Keratinocyte (primary cell): ENCODE data around the gene THAP9. TPM values are rescaled to one million over a fixed set of nuclear protein-coding genes. Genes with fewer than 3 reads are reported as not detected.

Experiments
- DNase-seq: peaks from one replicate; pipeline ENCODE4 v3.0.0-alpha.2; 2011; ENCODE audit warnings: low read depth, missing footprints, low spot score
- FAIRE-seq: peaks from 2 replicates; lab custom pipeline; 2011; peaks lifted over from hg19 to GRCh38; lab: Jason Lieb, UNC
- H2AFZ ChIP-seq: 2 replicates; pipeline ENCODE4 v1.6.0; 2012; ENCODE audit warnings: low read length, control low read depth, inconsistent platforms; ENCODE audit not compliant: control insufficient read depth
- H3K27ac ChIP-seq: 2 replicates; pipeline ENCODE4 v1.5.1; 2011; ENCODE audit warnings: low read length; ENCODE audit not compliant: control insufficient read depth, insufficient read depth
- H3K27me3 ChIP-seq: 3 replicates; pipeline ENCODE4 v1.6.0; 2011; ENCODE audit warnings: low read length; ENCODE audit not compliant: control insufficient read depth, insufficient read depth; ENCODE audit errors: extremely low read depth
- H3K36me3 ChIP-seq, 2 experiments: 2 replicates in 1 of 2; 3 replicates in 1 of 2; pipeline ENCODE4 v1.5.1; 2011; ENCODE audit warnings: low read length in 2 of 2, mild to moderate bottlenecking in 1 of 2; ENCODE audit not compliant: control insufficient read depth in 2 of 2, insufficient read depth in 2 of 2; ENCODE audit errors: extremely low read depth in 1 of 2
- H3K4me1 ChIP-seq: 3 replicates; pipeline ENCODE4 v1.5.1; 2011; ENCODE audit warnings: low read length; ENCODE audit not compliant: control insufficient read depth, insufficient read depth; ENCODE audit errors: extremely low read depth
- H3K4me2 ChIP-seq: 3 replicates; pipeline ENCODE4 v1.6.0; 2011; ENCODE audit warnings: low read depth, low read length; ENCODE audit not compliant: control insufficient read depth, insufficient read depth; ENCODE audit errors: extremely low read depth
- H3K4me3 ChIP-seq, 3 experiments: fragments of 200-600 bp in 1 of 3; sonication (generic) in 1 of 3; 2 replicates in 2 of 3; 3 replicates in 1 of 3; pipeline ENCODE4 v1.5.1; 2011 to 2016; ENCODE audit warnings: low read length in 3 of 3, mild to moderate bottlenecking in 3 of 3, control low read depth in 2 of 3, inconsistent platforms in 1 of 3, low read depth in 1 of 3, mixed read lengths in 1 of 3, mixed run types in 1 of 3, moderate library complexity in 1 of 3; ENCODE audit not compliant: control insufficient read depth in 2 of 3, insufficient read depth in 2 of 3; ENCODE audit errors: extremely low read depth in 1 of 3
- H3K79me2 ChIP-seq: 2 replicates; pipeline ENCODE4 v1.6.0; 2012; ENCODE audit warnings: low read length; ENCODE audit not compliant: control insufficient read depth, insufficient read depth
- H3K9ac ChIP-seq: 3 replicates; pipeline ENCODE4 v1.6.0; 2011; ENCODE audit warnings: low read length; ENCODE audit not compliant: control insufficient read depth, insufficient read depth; ENCODE audit errors: extremely low read depth
- H3K9me1 ChIP-seq: 3 replicates; pipeline ENCODE4 v1.6.0; 2011; ENCODE audit warnings: low read length; ENCODE audit not compliant: control insufficient read depth, insufficient read depth; ENCODE audit errors: extremely low read depth
- H3K9me3 ChIP-seq: 2 replicates; pipeline ENCODE4 v1.5.1; 2012; ENCODE audit warnings: low read depth, low read length; ENCODE audit not compliant: control insufficient read depth
- H4K20me1 ChIP-seq: 3 replicates; pipeline ENCODE4 v1.6.0; 2011; ENCODE audit warnings: low read length; ENCODE audit not compliant: control insufficient read depth, insufficient read depth; ENCODE audit errors: extremely low read depth
- EZH2 ChIP-seq: IDR thresholded peaks from one replicate; pipeline ENCODE4 v1.6.1; 2012; ENCODE audit warnings: inconsistent platforms, mild to moderate bottlenecking, low read length, moderate library complexity
- dilution Hi-C: fragments of 300-500 bp; cut with MboI; formaldehyde crosslinking; loops from one replicate; pipeline ENCODE4 v1.7.0; 2020; ENCODE audit warnings: low sequenced_read_pairs; ENCODE audit not compliant: extremely low pct_ligation_motif_present
- polyA minus RNA-seq, 3 experiments: library from RNA; depleted of rRNA, polyadenylated mRNA; stranded (reverse); fragments of >200 nt; gene quantifications; 1 replicate in 1 of 3; 2 replicates in 1 of 3; 3 replicates in 1 of 3; pipeline ENCODE4 v1.2.3, GENCODE V29; 2011
- polyA plus RNA-seq, 5 experiments: library from polyadenylated mRNA; depleted of rRNA in 3 of 5; stranded (reverse) in 3 of 5; stranded (forward) in 1 of 5; unstranded in 1 of 5; fragments of >200 nt; gene quantifications; 1 replicate in 1 of 5; 2 replicates in 3 of 5; 3 replicates in 1 of 5; pipeline versions ENCODE4 v1.2.1 to v1.2.3, GENCODE V29; 2011 to 2012; ENCODE audit warnings: missing spikeins in 2 of 5, low read depth in 1 of 5, low replicate concordance in 1 of 5
- TF ChIP-seq, protein P1 (sequence below), 3 experiments: IDR thresholded peaks in 1 of 3; conservative IDR thresholded peaks in 1 of 3; optimal IDR thresholded peaks in 1 of 3; 2 replicates in 2 of 3; 3 replicates in 1 of 3; pipeline versions ENCODE3 to v1.5.1; 2011; ENCODE audit warnings: low read length in 3 of 3, mild to moderate bottlenecking in 3 of 3, moderate library complexity in 2 of 3, control low read depth in 1 of 3, inconsistent platforms in 1 of 3; ENCODE audit not compliant: insufficient read depth in 2 of 3; ENCODE audit errors: extremely low read depth in 1 of 3

Gene THAP9, protein sequence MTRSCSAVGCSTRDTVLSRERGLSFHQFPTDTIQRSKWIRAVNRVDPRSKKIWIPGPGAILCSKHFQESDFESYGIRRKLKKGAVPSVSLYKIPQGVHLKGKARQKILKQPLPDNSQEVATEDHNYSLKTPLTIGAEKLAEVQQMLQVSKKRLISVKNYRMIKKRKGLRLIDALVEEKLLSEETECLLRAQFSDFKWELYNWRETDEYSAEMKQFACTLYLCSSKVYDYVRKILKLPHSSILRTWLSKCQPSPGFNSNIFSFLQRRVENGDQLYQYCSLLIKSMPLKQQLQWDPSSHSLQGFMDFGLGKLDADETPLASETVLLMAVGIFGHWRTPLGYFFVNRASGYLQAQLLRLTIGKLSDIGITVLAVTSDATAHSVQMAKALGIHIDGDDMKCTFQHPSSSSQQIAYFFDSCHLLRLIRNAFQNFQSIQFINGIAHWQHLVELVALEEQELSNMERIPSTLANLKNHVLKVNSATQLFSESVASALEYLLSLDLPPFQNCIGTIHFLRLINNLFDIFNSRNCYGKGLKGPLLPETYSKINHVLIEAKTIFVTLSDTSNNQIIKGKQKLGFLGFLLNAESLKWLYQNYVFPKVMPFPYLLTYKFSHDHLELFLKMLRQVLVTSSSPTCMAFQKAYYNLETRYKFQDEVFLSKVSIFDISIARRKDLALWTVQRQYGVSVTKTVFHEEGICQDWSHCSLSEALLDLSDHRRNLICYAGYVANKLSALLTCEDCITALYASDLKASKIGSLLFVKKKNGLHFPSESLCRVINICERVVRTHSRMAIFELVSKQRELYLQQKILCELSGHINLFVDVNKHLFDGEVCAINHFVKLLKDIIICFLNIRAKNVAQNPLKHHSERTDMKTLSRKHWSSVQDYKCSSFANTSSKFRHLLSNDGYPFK
- polyA plus RNA-seq (1.2 to 1.9 TPM (median 1.2 TPM) in 3 replicates), polyA minus RNA-seq (0.10 to 4.0 TPM (median 0.59 TPM) in 3 replicates)
- polyA plus RNA-seq (2011; ENCODE audit: low read depth) = 2.7 TPM
- polyA plus RNA-seq (2011; cell fraction: cytosol; rRNA removed) = 0.65 and 1.4 TPM in 2 replicates
- 1.5 and 2.6 TPM in 2 replicates for polyA plus RNA-seq (2011; cell fraction: nucleus; rRNA removed)
- 0.66 and 1.6 TPM in 2 replicates for polyA plus RNA-seq (2012; ENCODE audit: low replicate concordance)
- 1.5 TPM for polyA minus RNA-seq (2011; cell fraction: cytosol; rRNA and poly(A)+ RNA removed)
- polyA minus RNA-seq (2011; cell fraction: nucleus; rRNA and poly(A)+ RNA removed) = 2.8 and 2.9 TPM in 2 replicates

GRCh38 chr4:82900411-82901182 lies at the start of gene THAP9:
THAP9 (plus strand) TSS chr4:82900735; CDS start chr4:82900803, 68 bp downstream.
- Histone ChIP-seq H3K79me2 (peaks cover 49% of the 10 kb centered on the region), H3K9me1 (no peaks in the 10 kb centered on the region), H3K9me3 (no peaks in the 10 kb centered on the region), H3K36me3 (peaks cover 8% of the 10 kb centered on the region in 2 experiments), H3K4me2 (peak within 1 kb of the TSS; percentile 78), H4K20me1 (no peaks in the 10 kb centered on the region), H3K4me3 (peak within 1 kb of the TSS; percentile 75 to 98 (median 93)), H3K27ac (peak within 1 kb of the TSS; percentile 92), H3K4me1 (peaks cover 15% of the 10 kb centered on the region), H3K27me3 (no peaks in the 10 kb centered on the region), H2AFZ (peak within 1 kb of the TSS; percentile 84), H3K9ac (peak within 1 kb of the TSS; percentile 92)
- peak; percentile 94 for FAIRE-seq
- peak; percentile 93 for DNase-seq
- no peak for TF ChIP-seq EZH2
- TF ChIP-seq, protein P1, sequence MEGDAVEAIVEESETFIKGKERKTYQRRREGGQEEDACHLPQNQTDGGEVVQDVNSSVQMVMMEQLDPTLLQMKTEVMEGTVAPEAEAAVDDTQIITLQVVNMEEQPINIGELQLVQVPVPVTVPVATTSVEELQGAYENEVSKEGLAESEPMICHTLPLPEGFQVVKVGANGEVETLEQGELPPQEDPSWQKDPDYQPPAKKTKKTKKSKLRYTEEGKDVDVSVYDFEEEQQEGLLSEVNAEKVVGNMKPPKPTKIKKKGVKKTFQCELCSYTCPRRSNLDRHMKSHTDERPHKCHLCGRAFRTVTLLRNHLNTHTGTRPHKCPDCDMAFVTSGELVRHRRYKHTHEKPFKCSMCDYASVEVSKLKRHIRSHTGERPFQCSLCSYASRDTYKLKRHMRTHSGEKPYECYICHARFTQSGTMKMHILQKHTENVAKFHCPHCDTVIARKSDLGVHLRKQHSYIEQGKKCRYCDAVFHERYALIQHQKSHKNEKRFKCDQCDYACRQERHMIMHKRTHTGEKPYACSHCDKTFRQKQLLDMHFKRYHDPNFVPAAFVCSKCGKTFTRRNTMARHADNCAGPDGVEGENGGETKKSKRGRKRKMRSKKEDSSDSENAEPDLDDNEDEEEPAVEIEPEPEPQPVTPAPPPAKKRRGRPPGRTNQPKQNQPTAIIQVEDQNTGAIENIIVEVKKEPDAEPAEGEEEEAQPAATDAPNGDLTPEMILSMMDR (optimal IDR thresholded peaks at IDR 0.05 in 1 of 3, IDR thresholded peaks at IDR 0.05 in 1 of 3, conservative IDR thresholded peaks at IDR 0.05 in 1 of 3; ENCODE audit: extremely low read depth in 1 of 3, insufficient read depth in 2 of 3, low read length in 3 of 3) = no peak
- dilution Hi-C loops = no loop called here

GRCh38 chr4:82851318-82851717 lies 49.2 kb upstream of the THAP9 start:
- H3K9ac ChIP-seq = no peak overlapping the region
- H3K4me3 ChIP-seq = no peak overlapping the region
- H3K36me3 ChIP-seq = peaks cover 28 to 36% of the 10 kb centered on the region in 2 experiments
- H3K79me2 ChIP-seq = peaks cover 3% of the 10 kb centered on the region
- no peaks in the 10 kb centered on the region for H4K20me1 ChIP-seq
- no peak for TF ChIP-seq EZH2
- TF ChIP-seq, protein P1 (optimal IDR thresholded peaks at IDR 0.05 in 1 of 3, IDR thresholded peaks at IDR 0.05 in 1 of 3, conservative IDR thresholded peaks at IDR 0.05 in 1 of 3; ENCODE audit: extremely low read depth in 1 of 3, insufficient read depth in 2 of 3, low read length in 3 of 3) = no peak
- H3K9me3 ChIP-seq = no peaks in the 10 kb centered on the region
- no peak overlapping the region for H3K27ac ChIP-seq
- H3K4me1 ChIP-seq = peaks cover 9% of the 10 kb centered on the region
- DNase-seq (no peak), FAIRE-seq (no peak)
- H3K27me3 ChIP-seq = no peaks in the 10 kb centered on the region
- no peak overlapping the region for H3K4me2 ChIP-seq
- dilution Hi-C loops = no loop called here
- H3K9me1 ChIP-seq = peaks cover 2% of the 10 kb centered on the region
- H2AFZ ChIP-seq = no peak overlapping the region
